Activated CD4-positive, alpha-beta memory T cell treated with anti-CD3 and anti-CD28 coated beads, Interleukin-2, amount 10 ng/mL, durations not matched to agents 7 days and 5 days (primary cell): ENCODE data around the gene ARHGEF1. TPM values are rescaled to one million over a fixed set of nuclear protein-coding genes. Genes with fewer than 3 reads are reported as not detected.

ENCODE experiments used
- CTCF ChIA-PET: fragments of 350-600 bp; sonication (Branson Sonifier 250); formaldehyde crosslinking; loops from one replicate; lab custom pipeline; 2021; ENCODE audit warnings: antibody characterized with exemption, inconsistent platforms; lab: Charles Lee
- POLR2A ChIA-PET: fragments of 350-600 bp; sonication (Branson Sonifier 250); formaldehyde crosslinking; loops from one replicate; lab custom pipeline; 2021; ENCODE audit warnings: antibody characterized with exemption; lab: Charles Lee
- DNase-seq: peaks from one replicate; pipeline ENCODE4 v3.0.0-alpha.2; 2020
- H3K27ac Mint-ChIP-seq: one replicate; pipeline ENCODE4 v1.8.0; 2021; ENCODE audit warnings: mild to moderate bottlenecking, mixed read lengths
- H3K27me3 Mint-ChIP-seq: one replicate; pipeline ENCODE4 v1.8.0; 2021; ENCODE audit warnings: mixed read lengths
- H3K36me3 Mint-ChIP-seq: one replicate; pipeline ENCODE4 v1.8.0; 2021; ENCODE audit warnings: low read depth, mixed read lengths
- H3K4me1 Mint-ChIP-seq: one replicate; pipeline ENCODE4 v1.8.0; 2021; ENCODE audit warnings: mixed read lengths
- H3K4me3 Mint-ChIP-seq: one replicate; pipeline ENCODE4 v1.8.0; 2021; ENCODE audit warnings: mild to moderate bottlenecking, mixed read lengths
- H3K9me3 Mint-ChIP-seq: one replicate; pipeline ENCODE4 v1.8.0; 2021; ENCODE audit warnings: mixed read lengths
- total RNA-seq, 2 experiments: library from RNA; stranded (reverse); gene quantifications; one replicate each; pipeline ENCODE4 v1.2.3, GENCODE V29; 2021

The ARHGEF1 gene
- total RNA-seq, 2 experiments from 2014 or later: 657 TPM

- H3K4me1 Mint-ChIP-seq: no peaks in the 10 kb centered on the region
- H3K27me3 Mint-ChIP-seq: peaks cover 36% of the 10 kb centered on the region
- H3K27ac Mint-ChIP-seq: no peak overlapping the region
- CTCF ChIA-PET: interaction anchor here (0.9 to 1.9 kb wide), 5 partner anchors 18 to 183 kb away, joined by 3 to 8 read pairs (median 4); partner anchors contain the start of gene RABAC1
- POLR2A ChIA-PET: interaction anchor here (1.0 to 1.5 kb wide), 2 partner anchors 8 to 31 kb away, joined by 4 to 5 read pairs; partner anchors contain the start of gene RPS19
- H3K9me3 Mint-ChIP-seq: no peaks in the 10 kb centered on the region
- no peaks in the 10 kb centered on the region for H3K36me3 Mint-ChIP-seq
- DNase-seq: no peak
- no peak overlapping the region for H3K4me3 Mint-ChIP-seq
Measured at GRCh38 chr19:41851456-41851855, 31.5 kb upstream of the ARHGEF1 start.

- ChIA-PET CTCF (interaction anchor here (1.0 to 1.1 kb wide), 2 partner anchors 11 to 100 kb away, joined by 3 read pairs; no protein-coding TSS in a partner anchor), POLR2A (interaction anchor here (0.5 kb wide), 1 partner anchor 13 kb away, joined by 3 read pairs; no protein-coding TSS in a partner anchor)
- peaks cover 36% of the 10 kb centered on the region for H3K27me3 Mint-ChIP-seq
- no peaks in the 10 kb centered on the region for H3K9me3 Mint-ChIP-seq
- no peak for DNase-seq
- H3K36me3 Mint-ChIP-seq: no peaks in the 10 kb centered on the region
- no peak overlapping the region for H3K4me3 Mint-ChIP-seq
- H3K27ac Mint-ChIP-seq: no peak overlapping the region
- H3K4me1 Mint-ChIP-seq: no peaks in the 10 kb centered on the region
Measured at GRCh38 chr19:41853344-41853743, 29.6 kb upstream of the ARHGEF1 start.

- ChIA-PET CTCF (interaction anchor here (1.0 to 1.1 kb wide), 2 partner anchors 11 to 100 kb away, joined by 3 read pairs; no protein-coding TSS in a partner anchor), POLR2A (no interaction called here)
- Mint-ChIP-seq H3K27me3 (peaks cover 36% of the 10 kb centered on the region), H3K4me1 (no peaks in the 10 kb centered on the region), H3K36me3 (no peaks in the 10 kb centered on the region), H3K4me3 (no peak overlapping the region), H3K27ac (no peak overlapping the region), H3K9me3 (no peaks in the 10 kb centered on the region)
- DNase-seq: no peak
Measured at GRCh38 chr19:41853768-41854167, 29.2 kb upstream of the ARHGEF1 start.

DNA sequence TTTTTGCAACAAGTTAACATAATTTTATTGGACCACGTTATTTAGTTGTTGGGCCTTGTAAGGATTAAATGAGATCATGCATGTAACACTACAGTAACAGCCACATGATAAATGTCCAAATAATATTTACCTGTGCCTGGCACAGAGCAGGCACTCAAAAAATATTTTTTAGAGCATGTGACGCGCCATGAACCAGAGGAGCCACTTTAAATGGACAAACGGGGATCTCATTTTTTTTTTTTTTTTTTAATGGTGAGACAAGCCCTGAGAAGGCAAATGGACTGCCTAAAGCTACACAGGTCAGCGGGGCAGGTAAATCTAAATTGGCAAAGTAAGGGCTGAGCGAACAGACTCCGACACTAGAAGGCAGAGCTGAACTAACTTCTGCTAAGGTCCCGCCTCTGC lies 23.8 kb upstream of the ARHGEF1 start:
- CTCF ChIA-PET: interaction anchor here (0.6 to 5.4 kb wide), 15 partner anchors 10 to 1047 kb away, joined by 3 to 82 read pairs (median 6); partner anchors contain the start of genes CEACAM3, HNRNPUL1 and RABAC1
- DNase-seq: no peak
- POLR2A ChIA-PET: interaction anchor here (0.9 to 7.0 kb wide), 15 partner anchors 8 to 103 kb away, joined by 3 to 223 read pairs (median 8); partner anchors contain the start of genes ARHGEF1, CD79A and RABAC1
- Mint-ChIP-seq H3K9me3 (no peaks in the 10 kb centered on the region), H3K27me3 (peaks cover 8% of the 10 kb centered on the region), H3K4me1 (peaks cover 39% of the 10 kb centered on the region), H3K4me3 (peak overlapping the region; percentile 82), H3K36me3 (peaks cover 38% of the 10 kb centered on the region), H3K27ac (peak overlapping the region; percentile 94)

GRCh38 chr19:41859618-41860418 lies 23.2 kb upstream of the ARHGEF1 start, which contains the start of gene RPS19:
Gene RPS19 (plus strand): TSS chr19:41860255. CDS start chr19:41860775, 520 bp downstream.
- peaks cover 44% of the 10 kb centered on the region for H3K36me3 Mint-ChIP-seq
- CTCF ChIA-PET: interaction anchor here (0.7 to 5.4 kb wide), 17 partner anchors 9 to 596 kb away, joined by 3 to 82 read pairs (median 3); partner anchors contain the start of genes CEACAM3, HNRNPUL1 and RABAC1

DNA sequence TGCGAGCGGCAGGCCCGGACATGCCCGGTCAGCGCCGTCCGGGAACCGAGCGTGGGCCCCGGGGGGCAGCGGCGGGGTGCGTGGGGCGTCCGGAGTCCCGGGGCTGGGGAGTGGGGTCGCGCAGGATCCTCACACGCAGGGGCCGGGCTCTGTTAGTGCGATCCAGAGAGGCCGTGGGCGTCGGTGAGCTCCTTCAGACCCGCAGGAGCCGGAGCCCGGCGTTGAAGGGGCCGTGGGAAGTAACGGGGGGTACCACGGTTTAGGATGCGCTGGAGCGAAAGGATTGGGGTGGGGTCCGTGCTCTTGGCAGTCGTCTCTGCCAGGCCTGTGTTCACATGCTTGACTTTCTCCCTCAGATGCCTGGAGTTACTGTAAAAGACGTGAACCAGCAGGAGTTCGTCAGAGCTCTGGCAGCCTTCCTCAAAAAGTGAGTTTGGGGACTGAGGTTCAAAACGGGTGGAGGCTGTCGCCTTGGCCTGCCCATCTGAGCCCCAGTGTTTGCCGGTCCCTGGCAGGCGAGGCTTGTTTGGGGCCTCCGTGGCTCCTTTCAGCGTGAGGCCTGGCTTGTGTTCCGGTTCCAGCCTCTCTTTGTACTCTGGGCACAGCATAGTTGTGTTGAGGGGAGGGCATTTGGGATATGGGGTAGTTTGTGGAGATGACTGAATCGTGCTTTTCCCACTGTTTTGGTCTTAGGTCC lies 22.4 kb upstream of the ARHGEF1 start:
- Mint-ChIP-seq H3K4me3 (peak overlapping the region; percentile 82), H3K27ac (peak overlapping the region; percentile 81), H3K9me3 (no peaks in the 10 kb centered on the region), H3K36me3 (peaks cover 50% of the 10 kb centered on the region), H3K27me3 (no peaks in the 10 kb centered on the region), H3K4me1 (peaks cover 50% of the 10 kb centered on the region)
- ChIA-PET CTCF (interaction anchor here (0.7 to 5.4 kb wide), 11 partner anchors 8 to 174 kb away, joined by 3 to 82 read pairs (median 11); partner anchors contain the start of gene RABAC1), POLR2A (interaction anchor here (0.7 to 7.0 kb wide), 13 partner anchors 9 to 538 kb away, joined by 3 to 223 read pairs (median 10); partner anchors contain the start of genes ARHGEF1, CD79A and RABAC1)
- DNase-seq: peak; percentile 38

More at GRCh38 chr19:41859618-41860418, 23.2 kb upstream of the ARHGEF1 start, which contains the start of gene RPS19:
- H3K9me3 Mint-ChIP-seq: no peaks in the 10 kb centered on the region
- H3K4me3 Mint-ChIP-seq: peak within 1 kb of the TSS; percentile 82
- peak; percentile 98 for DNase-seq
- POLR2A ChIA-PET: interaction anchor here (0.7 to 7.0 kb wide), 16 partner anchors 8 to 537 kb away, joined by 3 to 223 read pairs (median 6); partner anchors contain the start of genes ARHGEF1, CD79A and RABAC1
- peak within 1 kb of the TSS; percentile 94 for H3K27ac Mint-ChIP-seq
- H3K27me3 Mint-ChIP-seq: peaks cover 2% of the 10 kb centered on the region
- peaks cover 45% of the 10 kb centered on the region for H3K4me1 Mint-ChIP-seq

DNA sequence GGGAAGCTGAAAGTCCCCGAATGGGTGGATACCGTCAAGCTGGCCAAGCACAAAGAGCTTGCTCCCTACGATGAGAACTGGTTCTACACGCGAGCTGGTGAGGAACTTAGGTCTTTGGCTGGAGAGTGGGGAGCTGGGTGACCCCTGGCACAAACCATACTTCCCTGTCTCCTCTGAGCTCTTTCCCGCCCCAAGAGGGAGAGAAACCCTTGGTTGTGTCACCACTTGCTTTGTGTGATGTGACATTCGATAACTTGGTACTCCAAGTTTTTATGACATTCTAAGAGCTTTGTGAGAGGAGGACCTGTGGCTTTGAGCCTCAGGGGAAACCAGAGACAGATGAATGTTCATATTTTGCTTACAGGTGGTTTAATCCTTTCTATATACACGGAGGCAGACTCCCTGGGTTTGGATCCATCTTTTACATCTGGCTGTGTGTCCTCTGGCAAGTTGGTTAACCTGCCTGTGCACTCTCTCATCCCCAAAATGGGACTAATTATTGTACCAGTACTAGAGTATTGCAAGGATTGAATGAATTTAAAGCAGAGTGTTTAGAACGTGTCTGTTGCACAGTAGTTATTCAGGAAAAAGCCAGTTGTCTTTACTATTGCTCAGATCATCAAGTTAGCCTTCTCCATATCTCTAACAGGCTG lies 21.7 kb upstream of the ARHGEF1 start:
- peaks cover 54% of the 10 kb centered on the region for H3K36me3 Mint-ChIP-seq
- peaks cover 53% of the 10 kb centered on the region for H3K4me1 Mint-ChIP-seq

DNA sequence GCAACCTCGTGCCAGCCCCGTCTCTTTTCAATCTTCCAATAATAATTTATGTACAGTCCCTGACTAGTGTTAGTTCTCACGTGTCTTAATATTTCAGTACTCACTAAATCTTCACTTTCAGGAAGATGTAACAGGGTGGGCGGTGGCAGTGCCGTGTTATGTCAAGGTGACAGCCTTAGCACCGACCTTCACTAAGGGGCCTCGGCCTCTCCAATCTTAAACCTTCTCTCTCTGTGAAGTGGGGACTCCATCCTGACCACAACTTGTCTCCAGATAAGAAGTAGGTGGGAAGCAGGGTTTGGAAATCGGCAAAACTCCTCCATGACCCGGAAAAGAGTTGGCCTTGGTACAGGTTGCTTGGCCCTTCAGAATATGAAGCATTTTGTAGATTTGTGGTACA lies 21.1 kb upstream of the ARHGEF1 start:
- CTCF ChIA-PET: interaction anchor here (4.4 to 5.4 kb wide), 2 partner anchors 11 to 96 kb away, joined by 32 to 82 read pairs; partner anchors contain the start of gene RABAC1
- H3K4me3 Mint-ChIP-seq: peak overlapping the region; percentile 82
- POLR2A ChIA-PET: interaction anchor here (1.2 to 16.1 kb wide), 7 partner anchors 11 to 97 kb away, joined by 3 to 384 read pairs (median 33); partner anchors contain the start of genes ARHGEF1, CD79A and RABAC1
- H3K27me3 Mint-ChIP-seq: no peaks in the 10 kb centered on the region
- peaks cover 57% of the 10 kb centered on the region for H3K4me1 Mint-ChIP-seq
- peaks cover 56% of the 10 kb centered on the region for H3K36me3 Mint-ChIP-seq
- no peak for DNase-seq
- H3K9me3 Mint-ChIP-seq: no peaks in the 10 kb centered on the region
- H3K27ac Mint-ChIP-seq: peak overlapping the region; percentile 81

More for the DNA sequence above, 21.7 kb upstream of the ARHGEF1 start:
- ChIA-PET POLR2A (interaction anchor here (1.8 to 7.0 kb wide), 7 partner anchors 12 to 97 kb away, joined by 10 to 223 read pairs (median 29); partner anchors contain the start of genes ARHGEF1, CD79A and RABAC1), CTCF (interaction anchor here (2.1 to 5.4 kb wide), 4 partner anchors 12 to 97 kb away, joined by 11 to 82 read pairs (median 28); partner anchors contain the start of gene RABAC1)
- H3K27me3 Mint-ChIP-seq: no peaks in the 10 kb centered on the region
- H3K9me3 Mint-ChIP-seq: no peaks in the 10 kb centered on the region
- no peak for DNase-seq
- H3K27ac Mint-ChIP-seq: peak overlapping the region; percentile 81
- peak overlapping the region; percentile 82 for H3K4me3 Mint-ChIP-seq

GRCh38 chr19:41862445-41862986 lies 20.5 kb upstream of the ARHGEF1 start:
- no peaks in the 10 kb centered on the region for H3K9me3 Mint-ChIP-seq
- H3K27me3 Mint-ChIP-seq: no peaks in the 10 kb centered on the region
- ChIA-PET POLR2A (interaction anchor here (1.2 to 16.1 kb wide), 4 partner anchors 11 to 96 kb away, joined by 3 to 384 read pairs (median 114); partner anchors contain the start of genes ARHGEF1 and CD79A), CTCF (interaction anchor here (0.8 to 5.4 kb wide), 6 partner anchors 10 to 97 kb away, joined by 3 to 82 read pairs (median 3); partner anchors contain the start of gene RABAC1)
- peak overlapping the region; percentile 81 for H3K27ac Mint-ChIP-seq
- peak; percentile 54 for DNase-seq
- peaks cover 62% of the 10 kb centered on the region for H3K4me1 Mint-ChIP-seq
- H3K36me3 Mint-ChIP-seq: peaks cover 56% of the 10 kb centered on the region
- H3K4me3 Mint-ChIP-seq: peak overlapping the region; percentile 82

DNA sequence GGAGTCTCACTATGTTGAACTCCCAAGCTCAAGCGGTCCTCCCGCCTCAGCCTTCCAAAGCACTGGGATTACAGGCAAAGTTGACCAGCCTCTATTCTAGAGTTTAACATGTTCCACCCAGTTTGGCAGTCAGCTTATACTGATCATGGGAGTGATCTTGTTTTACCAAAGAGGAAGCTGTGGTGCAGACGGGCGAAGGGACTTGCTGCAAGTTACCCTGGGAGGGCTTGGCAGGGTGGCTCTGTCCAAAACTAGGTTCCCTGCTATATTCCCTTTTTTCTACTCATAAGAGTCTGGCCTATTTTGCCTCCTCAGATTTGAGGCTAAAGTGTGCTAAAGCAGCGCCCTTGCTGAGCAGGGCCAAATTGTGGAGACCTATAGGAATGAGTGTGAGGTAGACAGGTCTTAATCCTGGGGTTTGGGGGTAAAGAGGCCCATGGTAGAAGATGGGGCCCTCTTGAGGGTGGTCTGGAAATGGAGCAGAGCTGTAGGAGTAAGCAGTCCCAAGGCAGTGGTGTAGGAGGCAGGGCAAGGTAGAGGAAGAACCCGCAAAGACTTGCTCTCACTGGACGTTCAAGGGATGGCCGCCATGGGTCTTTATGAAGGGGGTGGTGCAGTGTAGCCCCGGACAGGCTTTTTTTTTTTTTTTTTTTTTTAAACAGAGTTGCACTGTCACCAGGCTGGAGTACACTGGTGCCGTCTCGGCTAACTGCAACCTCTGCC lies 19.6 kb upstream of the ARHGEF1 start:
- POLR2A ChIA-PET: interaction anchor here (0.6 to 16.1 kb wide), 8 partner anchors 10 to 625 kb away, joined by 3 to 384 read pairs (median 4); partner anchors contain the start of genes ARHGEF1 and CD79A
- H3K9me3 Mint-ChIP-seq: no peaks in the 10 kb centered on the region

More for the DNA sequence above, 19.6 kb upstream of the ARHGEF1 start:
- no peak for DNase-seq
- Mint-ChIP-seq H3K36me3 (peaks cover 63% of the 10 kb centered on the region), H3K4me3 (peak overlapping the region; percentile 82), H3K27me3 (no peaks in the 10 kb centered on the region), H3K27ac (peak overlapping the region; percentile 81), H3K4me1 (peaks cover 71% of the 10 kb centered on the region)
- CTCF ChIA-PET: interaction anchor here (0.7 to 5.4 kb wide), 7 partner anchors 10 to 96 kb away, joined by 3 to 82 read pairs (median 3); partner anchors contain the start of gene RABAC1
